Kidney (tissue), 14 donors: ENCODE results near the gene SLC9A6. TPM values are rescaled to one million over a fixed set of nuclear protein-coding genes. Genes with fewer than 3 reads are reported as not detected.

ENCODE experiments used
- DNase-seq, 5 donors: peaks; one replicate each; pipeline ENCODE4 v3.0.0-alpha.2; 2013 to 2020
- FAIRE-seq: peaks from 2 replicates; lab custom pipeline; 2012; peaks lifted over from hg19 to GRCh38; lab: Jason Lieb, UNC
- H3K27ac ChIP-seq, 2 donors: one replicate each; pipeline ENCODE4 v1.7.0; 2013; ENCODE audit warnings: low read depth in 2 of 2, low read length in 2 of 2, inconsistent platforms in 1 of 2
- H3K27me3 ChIP-seq: one replicate; pipeline ENCODE4 v1.7.1; 2013; ENCODE audit warnings: low read length, inconsistent platforms; ENCODE audit not compliant: control insufficient read depth, insufficient read depth
- H3K36me3 ChIP-seq, 3 donors: one replicate each; pipeline versions ENCODE4 v1.7.0 to v1.7.1; 2013; ENCODE audit warnings: low read length in 3 of 3, control low read depth in 1 of 3, inconsistent platforms in 1 of 3; ENCODE audit not compliant: insufficient read depth in 3 of 3, control insufficient read depth in 2 of 3
- H3K4me1 ChIP-seq, 3 donors: one replicate each; pipeline versions ENCODE4 v1.7.0 to v1.7.1; 2013; ENCODE audit warnings: low read length in 3 of 3, inconsistent platforms in 1 of 3, low read depth in 1 of 3; ENCODE audit not compliant: control insufficient read depth in 2 of 3, insufficient read depth in 2 of 3
- H3K4me3 ChIP-seq, 3 donors: one replicate each; pipeline versions ENCODE4 v1.7.0 to v1.8.1; 2013; ENCODE audit warnings: low read length in 3 of 3, control low read depth in 1 of 3, inconsistent platforms in 1 of 3
- H3K9ac ChIP-seq, 3 donors: one replicate each; pipeline versions ENCODE4 v1.7.0 to v1.7.1; 2013; ENCODE audit warnings: low read length in 3 of 3, control low read depth in 1 of 3, inconsistent platforms in 1 of 3
- H3K9me3 ChIP-seq, 3 donors: one replicate each; pipeline versions ENCODE4 v1.7.0 to v1.7.1; 2013; ENCODE audit warnings: low read length in 3 of 3, control low read depth in 1 of 3, inconsistent platforms in 1 of 3; ENCODE audit not compliant: control insufficient read depth in 2 of 3, insufficient read depth in 1 of 3
- intact Hi-C: fragments of 100-400 bp; cut with DNase I; formaldehyde crosslinking; loops from one replicate; pipeline ENCODE4 v1.11.1; 2022
- polyA plus RNA-seq: library from polyadenylated mRNA; stranded (reverse); fragments of 350-450 nt; fragmentation: Illumina TruSeq; extraction: RNeasy Lipid Tissue Mini Kit (QIAGEN cat#74804); gene quantifications from one replicate; pipeline ENCODE4 v1.2.3, GENCODE V29; 2014; ENCODE audit warnings: low read depth, low replicate concordance; ENCODE audit not compliant: insufficient read depth
- total RNA-seq: library from RNA; stranded (reverse); fragmentation: NEBNext Ultra II Directional; extraction: Animal tissue kit (Norgen Biotek cat#: 25700); gene quantifications from one replicate; pipeline ENCODE4 v1.2.1, GENCODE V29; 2021
- TF ChIP-seq, protein P1 (sequence below): IDR thresholded peaks from 3 replicates; pipeline ENCODE4 v1.5.1; 2012; ENCODE audit warnings: mild to moderate bottlenecking, moderate library complexity, borderline replicate concordance; ENCODE audit not compliant: insufficient read depth; ENCODE audit errors: extremely low read depth
- donor health status: control.
- donor health status: control.
- donor health status: control.
- donor health status: control.
- donor health status: control.
- donor health status: DM: yes; HTN: yes; CAD: no.
- donor health status: Normal renal cell carcinoma (clear cell type).

Gene SLC9A6
- total and polyA plus RNA-seq, 2 donors from 2014 or later: 7.2 to 14.1 TPM

DNA sequence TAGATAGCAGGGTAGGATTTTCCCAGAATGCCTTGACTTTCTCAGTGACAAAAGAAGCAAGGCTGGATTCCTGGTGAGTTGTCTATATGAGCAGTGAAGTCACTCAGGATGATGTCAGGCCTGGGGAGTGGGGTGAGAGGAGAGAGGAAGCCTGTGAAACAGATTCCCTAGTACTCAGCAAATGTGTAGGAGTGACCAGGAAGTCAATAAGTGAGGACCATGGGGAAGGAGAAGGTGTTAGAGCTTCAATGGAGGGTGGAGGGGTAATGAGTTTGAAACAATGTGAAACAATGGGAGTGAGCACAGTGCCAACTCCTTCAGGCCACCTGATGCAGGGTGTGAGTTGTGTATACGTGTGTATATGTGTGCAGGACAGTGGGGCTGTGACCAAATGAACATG lies 2.4 kb upstream of the SLC9A6 start:
- Histone ChIP-seq H3K27ac (no peak overlapping the region), H3K36me3 (no peaks in the 10 kb centered on the region), H3K4me3 (no peak overlapping the region), H3K27me3 (peaks cover 2% of the 10 kb centered on the region), H3K9ac (no peak overlapping the region), H3K4me1 (peaks cover 0 to 2% (median 0%) of the 10 kb centered on the region in 3 donors), H3K9me3 (no peaks in the 10 kb centered on the region)
- TF ChIP-seq, protein P1, sequence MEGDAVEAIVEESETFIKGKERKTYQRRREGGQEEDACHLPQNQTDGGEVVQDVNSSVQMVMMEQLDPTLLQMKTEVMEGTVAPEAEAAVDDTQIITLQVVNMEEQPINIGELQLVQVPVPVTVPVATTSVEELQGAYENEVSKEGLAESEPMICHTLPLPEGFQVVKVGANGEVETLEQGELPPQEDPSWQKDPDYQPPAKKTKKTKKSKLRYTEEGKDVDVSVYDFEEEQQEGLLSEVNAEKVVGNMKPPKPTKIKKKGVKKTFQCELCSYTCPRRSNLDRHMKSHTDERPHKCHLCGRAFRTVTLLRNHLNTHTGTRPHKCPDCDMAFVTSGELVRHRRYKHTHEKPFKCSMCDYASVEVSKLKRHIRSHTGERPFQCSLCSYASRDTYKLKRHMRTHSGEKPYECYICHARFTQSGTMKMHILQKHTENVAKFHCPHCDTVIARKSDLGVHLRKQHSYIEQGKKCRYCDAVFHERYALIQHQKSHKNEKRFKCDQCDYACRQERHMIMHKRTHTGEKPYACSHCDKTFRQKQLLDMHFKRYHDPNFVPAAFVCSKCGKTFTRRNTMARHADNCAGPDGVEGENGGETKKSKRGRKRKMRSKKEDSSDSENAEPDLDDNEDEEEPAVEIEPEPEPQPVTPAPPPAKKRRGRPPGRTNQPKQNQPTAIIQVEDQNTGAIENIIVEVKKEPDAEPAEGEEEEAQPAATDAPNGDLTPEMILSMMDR: no peak
- DNase-seq (no peak), FAIRE-seq (no peak)
- intact Hi-C loops: no loop called here

DNA sequence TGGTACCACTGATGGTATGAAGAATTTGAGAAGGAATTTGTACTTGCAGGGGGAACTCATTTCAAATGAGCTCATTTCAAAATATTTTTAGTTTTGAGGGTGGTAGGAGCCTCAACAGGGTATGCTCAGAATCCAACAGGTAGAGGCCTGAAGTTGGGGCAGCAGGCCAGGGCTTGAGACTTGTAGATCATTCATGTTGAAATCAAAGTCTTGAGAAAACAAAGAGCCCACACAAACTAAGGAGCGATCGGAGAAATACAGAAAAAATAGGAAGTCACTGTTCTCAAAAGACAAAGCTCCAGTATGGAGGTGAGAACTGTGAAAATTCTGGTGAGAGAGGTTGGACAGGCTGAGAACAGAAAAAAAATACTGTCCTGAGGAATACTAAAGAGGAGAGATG lies 979 bp upstream of the SLC9A6 start:
- TF ChIP-seq, protein P1: no peak
- no peaks in the 10 kb centered on the region for H3K9me3 ChIP-seq
- H3K9ac ChIP-seq: peak overlapping the region in 1 of 3 donors; percentile 91
- H3K27me3 ChIP-seq: peaks cover 2% of the 10 kb centered on the region
- H3K36me3 ChIP-seq: no peaks in the 10 kb centered on the region
- peak overlapping the region in 2 of 3 donors; percentile 81 to 89 for H3K4me3 ChIP-seq
- intact Hi-C loops: no loop called here
- no peak for FAIRE-seq
- H3K4me1 ChIP-seq: peaks cover 0 to 2% (median 0%) of the 10 kb centered on the region in 3 donors
- DNase-seq: no peak
- H3K27ac ChIP-seq: no peak overlapping the region

DNA sequence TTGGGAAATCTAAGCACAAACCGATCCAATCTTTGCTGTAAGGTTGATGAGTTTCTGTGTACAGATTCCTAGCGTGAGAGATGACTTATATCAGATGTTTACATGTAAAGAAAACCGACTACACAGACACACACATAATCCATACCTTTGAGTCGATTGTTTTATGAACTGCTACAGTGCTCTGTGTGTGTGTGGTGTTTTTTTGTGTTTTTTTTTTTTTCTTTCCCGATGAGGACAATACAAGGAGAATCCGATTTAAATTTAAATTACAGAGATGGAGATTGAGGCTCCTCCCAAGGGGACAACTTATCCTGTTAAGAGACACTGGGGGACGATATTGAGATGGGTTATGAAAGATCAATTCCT lies 461 bp upstream of the SLC9A6 start:
- peaks cover 0 to 2% (median 0%) of the 10 kb centered on the region in 3 donors for H3K4me1 ChIP-seq
- intact Hi-C loops: no loop called here
- no peaks in the 10 kb centered on the region for H3K36me3 ChIP-seq
- H3K4me3 ChIP-seq: peak overlapping the region; percentile 81 to 89 (median 88)
- TF ChIP-seq, protein P1: no peak
- H3K27me3 ChIP-seq: peaks cover 2% of the 10 kb centered on the region
- FAIRE-seq: peak; percentile 74
- H3K9ac ChIP-seq: peak overlapping the region; percentile 73 to 91 (median 82)
- peak in 2 of 5 donors; percentile 9 to 16 for DNase-seq
- H3K27ac ChIP-seq: peak overlapping the region; percentile 49 to 60
- no peaks in the 10 kb centered on the region for H3K9me3 ChIP-seq

DNA sequence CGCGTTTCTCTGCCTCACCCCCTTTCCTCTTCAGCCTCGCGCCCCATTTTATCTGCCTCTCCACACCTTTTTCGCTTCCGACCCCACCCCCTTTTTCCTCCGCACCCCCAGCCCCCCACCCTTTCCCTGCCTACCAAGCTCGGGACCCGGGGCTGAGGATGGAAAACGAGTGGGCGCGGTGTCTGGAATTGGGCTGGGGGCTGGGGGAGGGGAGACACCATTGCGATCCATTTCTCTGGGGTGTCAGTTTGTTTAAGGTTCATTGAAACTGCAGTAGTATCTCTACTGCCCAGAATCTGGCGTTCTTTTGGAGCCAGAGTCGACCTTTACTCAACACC lies 707 bp downstream of the SLC9A6 start:
- H3K4me3 ChIP-seq: peak overlapping the region; percentile 81 to 89 (median 83)
- H3K9ac ChIP-seq: peak overlapping the region; percentile 55 to 66 (median 55)
- H3K36me3 ChIP-seq: no peaks in the 10 kb centered on the region
- no peaks in the 10 kb centered on the region for H3K9me3 ChIP-seq
- DNase-seq (peak in 1 of 5 donors; percentile 60), FAIRE-seq (no peak)
- intact Hi-C loops: no loop called here
- no peak overlapping the region for H3K27ac ChIP-seq
- peaks cover 0 to 2% (median 0%) of the 10 kb centered on the region in 3 donors for H3K4me1 ChIP-seq
- peaks cover 2% of the 10 kb centered on the region for H3K27me3 ChIP-seq
- TF ChIP-seq, protein P1: no peak
